Activated CD8-positive, alpha-beta memory T cell treated with anti-CD3 and anti-CD28 coated beads for 36 hours (primary cell): ENCODE data around the gene RNF175. TPM values are rescaled to one million over a fixed set of nuclear protein-coding genes. Genes with fewer than 3 reads are reported as not detected.

ENCODE experiments used
- CTCF ChIA-PET: fragments of 350-600 bp; sonication (Branson Sonifier 250); formaldehyde crosslinking; loops from one replicate; lab custom pipeline; 2021; ENCODE audit warnings: antibody characterized with exemption; lab: Charles Lee
- POLR2A ChIA-PET: fragments of 350-600 bp; sonication (Branson Sonifier 250); formaldehyde crosslinking; loops from one replicate; lab custom pipeline; 2021; ENCODE audit warnings: antibody characterized with exemption; lab: Charles Lee
- total RNA-seq, 2 experiments: library from RNA; stranded (reverse); gene quantifications; one replicate each; pipeline ENCODE4 v1.2.3, GENCODE V29; 2021

RNF175 gene
- not detected for total RNA-seq

DNA sequence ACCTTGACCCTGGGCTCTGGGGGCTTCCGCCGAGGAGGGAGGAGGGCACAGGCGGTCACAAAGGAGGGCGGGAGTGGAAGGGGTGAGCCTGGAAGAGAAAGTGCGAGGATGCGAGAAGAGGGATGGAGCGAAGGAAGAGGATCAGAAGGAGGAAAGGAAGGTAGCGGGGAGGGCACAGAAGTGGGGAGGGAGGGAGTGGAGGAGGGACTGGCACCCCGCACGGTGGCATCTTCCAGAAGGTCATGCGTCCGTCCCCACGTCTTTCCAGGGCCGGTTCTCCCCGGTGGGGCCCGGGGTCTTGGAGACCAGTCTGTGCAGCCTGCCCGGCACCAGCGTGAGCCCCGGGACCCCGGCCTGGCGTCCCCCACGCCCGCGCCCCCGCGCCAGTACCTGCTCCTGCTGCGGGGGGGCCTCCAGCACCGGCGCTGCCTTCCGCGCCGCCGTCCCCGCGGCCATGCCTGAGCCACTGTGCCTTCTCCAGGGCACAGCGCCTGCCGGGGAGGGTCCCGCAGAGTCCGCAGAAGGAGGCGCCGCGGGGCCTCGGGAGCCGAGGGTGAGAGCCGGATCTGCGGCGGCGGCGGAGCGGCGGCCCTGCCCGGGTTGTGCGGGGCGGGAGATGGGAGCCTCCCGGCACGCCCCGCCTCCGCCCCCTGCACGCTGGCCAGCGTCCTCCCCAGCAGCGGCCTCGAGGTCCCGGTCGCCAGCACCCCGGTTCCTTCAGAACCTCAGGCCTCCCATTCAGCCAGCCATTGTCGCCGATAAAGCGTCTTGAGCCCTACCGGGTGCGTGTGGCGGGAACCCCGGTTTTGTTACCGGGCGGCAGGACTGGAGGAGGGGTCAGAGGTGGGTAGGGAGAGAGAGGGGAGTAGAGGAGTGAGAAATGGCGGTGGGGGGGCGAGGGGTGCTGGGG lies at the start of gene RNF175:
Gene RNF175 (minus strand): TSS at position 618 of the 910 bp plus-strand sequence. CDS start 162 bp downstream, at position 456.
- ChIA-PET POLR2A (no interaction called here), CTCF (no interaction called here)

DNA sequence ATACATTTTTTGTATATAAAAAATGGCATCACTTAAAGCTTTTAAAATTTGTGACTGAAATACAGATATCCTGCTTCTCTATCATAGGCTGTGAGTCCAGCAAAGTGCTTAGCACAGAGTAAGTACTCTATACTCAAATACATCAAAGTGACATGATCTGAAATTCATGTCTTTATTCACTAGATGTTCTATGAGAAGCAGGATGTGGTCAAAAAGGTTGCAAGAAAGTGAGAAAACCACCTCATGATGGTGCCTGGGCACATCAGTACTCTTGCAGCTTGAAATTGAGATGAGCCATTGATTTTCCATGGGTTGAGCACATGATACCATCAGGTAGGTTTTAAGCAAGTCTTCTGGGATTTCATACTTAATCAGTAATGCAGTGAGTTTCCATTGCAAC lies 49.5 kb upstream of the RNF175 start:
- CTCF ChIA-PET = interaction anchor here (0.6 kb wide), 1 partner anchor 1634 kb away, joined by 3 read pairs; no protein-coding TSS in a partner anchor
- POLR2A ChIA-PET = no interaction called here

GRCh38 chr4:153808175-153808574 lies 48.4 kb upstream of the RNF175 start:
- POLR2A ChIA-PET = no interaction called here
- CTCF ChIA-PET = no interaction called here

DNA sequence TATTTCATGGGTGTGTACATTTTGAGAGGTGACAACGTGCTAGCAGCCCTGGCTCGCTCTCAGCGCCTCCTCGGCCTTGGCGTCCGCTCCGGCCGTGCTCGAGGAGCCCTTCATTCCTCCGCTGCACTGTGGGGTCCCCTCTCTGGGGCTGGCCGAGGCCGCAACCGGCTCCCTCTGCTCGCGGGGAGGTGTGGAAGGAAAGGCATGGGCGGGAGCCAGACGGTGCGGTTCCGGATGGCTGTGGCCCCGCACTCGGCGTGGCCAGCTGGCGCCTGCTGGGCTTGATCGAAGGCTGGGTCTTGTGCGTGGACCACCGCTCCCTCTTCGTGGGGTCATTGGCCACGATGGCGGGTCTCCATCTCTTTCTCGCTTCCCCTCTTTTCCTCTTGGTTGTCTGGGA lies 46.2 kb upstream of the RNF175 start:
- ChIA-PET CTCF (no interaction called here), POLR2A (no interaction called here)

- POLR2A ChIA-PET = no interaction called here
These were observed 44.9 kb upstream of the RNF175 start for GRCh38 chr4:153804722-153805121.

GRCh38 chr4:153799694-153800074 lies 39.9 kb upstream of the RNF175 start:
- POLR2A ChIA-PET = no interaction called here
- CTCF ChIA-PET = interaction anchor here (1.1 kb wide), 1 partner anchor 9 kb away, joined by 3 read pairs; no protein-coding TSS in a partner anchor

More at GRCh38 chr4:153804722-153805121, 44.9 kb upstream of the RNF175 start:
- CTCF ChIA-PET = no interaction called here

- ChIA-PET POLR2A (no interaction called here), CTCF (no interaction called here)
These were observed 39.3 kb upstream of the RNF175 start for GRCh38 chr4:153798901-153799693.

GRCh38 chr4:153798420-153798819 lies 38.6 kb upstream of the RNF175 start:
- CTCF ChIA-PET = no interaction called here

DNA sequence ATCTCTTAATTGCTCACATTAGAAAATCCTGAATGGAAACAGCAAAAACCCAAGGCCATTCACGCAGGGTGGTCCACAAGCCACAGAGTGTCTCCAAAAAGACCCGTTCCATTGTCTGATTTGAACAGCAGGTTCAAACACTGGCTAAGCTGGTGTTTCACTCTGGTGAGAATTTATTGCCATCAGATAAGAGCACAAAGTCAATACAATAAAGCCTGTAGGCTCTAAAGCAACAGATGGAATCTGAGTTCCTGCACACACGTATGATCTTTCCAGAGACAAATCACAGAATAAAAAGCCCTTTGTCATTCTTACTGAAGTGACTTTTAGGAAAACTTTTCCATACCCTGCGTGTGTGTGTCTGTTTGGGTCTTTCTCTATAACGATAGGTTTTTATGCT lies 34.2 kb upstream of the RNF175 start:
- CTCF ChIA-PET = no interaction called here
- POLR2A ChIA-PET = no interaction called here

More at GRCh38 chr4:153798420-153798819, 38.6 kb upstream of the RNF175 start:
- POLR2A ChIA-PET = no interaction called here

DNA sequence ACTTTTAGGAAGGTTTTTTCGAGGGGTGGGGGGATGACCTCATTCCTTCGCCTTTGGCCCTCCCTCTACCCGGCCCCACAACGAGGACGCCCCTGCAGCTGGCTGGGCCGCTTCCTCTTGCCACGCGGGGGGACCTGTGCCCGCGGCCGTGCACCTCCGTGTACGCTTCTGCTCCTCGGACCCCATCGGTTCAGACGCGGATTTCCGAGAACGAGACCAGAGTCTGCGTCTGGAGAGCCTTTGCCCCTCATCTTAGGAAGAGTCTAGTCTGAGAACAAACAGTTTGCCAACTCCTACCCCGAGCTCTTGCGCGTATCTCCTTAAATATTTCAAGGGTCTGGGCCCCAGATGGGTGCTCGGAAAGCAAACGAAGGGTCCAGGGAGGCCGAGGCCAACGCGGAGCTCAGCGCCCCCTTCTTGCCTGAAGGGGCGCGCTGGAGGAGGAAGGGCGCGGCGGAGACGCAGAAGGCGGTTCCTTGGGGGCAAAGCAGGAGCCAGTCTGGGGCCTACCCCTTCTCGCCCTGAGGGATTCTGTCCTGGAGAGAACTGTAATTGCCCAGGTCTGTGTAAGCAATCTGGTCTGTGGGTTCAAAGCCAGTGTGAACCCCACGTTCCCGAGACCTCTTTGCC lies 32.9 kb upstream of the RNF175 start:
- ChIA-PET CTCF (no interaction called here), POLR2A (no interaction called here)

- CTCF ChIA-PET = interaction anchor here (0.9 kb wide), 1 partner anchor 142 kb away, joined by 3 read pairs; no protein-coding TSS in a partner anchor
- POLR2A ChIA-PET = no interaction called here
These were observed 32.2 kb upstream of the RNF175 start for GRCh38 chr4:153791746-153792617.

DNA sequence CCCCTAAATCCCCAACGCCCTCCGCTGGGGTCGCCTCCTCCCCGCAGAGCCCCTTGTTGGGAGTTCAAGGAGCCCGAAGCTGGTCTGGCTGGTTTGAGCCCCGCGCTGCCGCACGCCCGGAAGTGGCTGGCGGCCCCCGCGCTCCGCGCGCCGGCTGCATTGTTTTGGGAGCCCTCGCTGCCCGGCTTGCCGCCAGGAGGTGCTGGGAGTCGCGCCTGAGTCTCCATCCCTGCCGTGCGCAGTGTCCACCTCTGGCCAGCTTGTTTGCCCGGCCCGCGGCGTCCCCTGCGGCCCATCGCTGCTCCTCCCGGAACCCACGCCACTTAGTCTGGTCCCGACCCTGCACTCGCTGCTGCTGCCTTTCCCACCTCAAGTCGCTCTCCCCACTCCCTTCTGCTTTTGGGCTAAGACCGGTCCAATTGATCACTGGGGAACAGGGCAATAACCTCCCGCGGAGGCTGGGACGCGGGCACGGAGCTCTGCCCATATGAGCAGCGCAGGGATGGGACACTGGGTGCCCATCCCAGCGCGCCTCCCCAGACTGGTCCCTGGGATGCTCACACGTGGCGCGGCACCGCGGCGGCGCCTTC lies 31.2 kb upstream of the RNF175 start:
- POLR2A ChIA-PET = no interaction called here
- CTCF ChIA-PET = interaction anchor here (0.9 to 1.0 kb wide), 2 partner anchors 9 to 228 kb away, joined by 3 read pairs; no protein-coding TSS in a partner anchor

DNA sequence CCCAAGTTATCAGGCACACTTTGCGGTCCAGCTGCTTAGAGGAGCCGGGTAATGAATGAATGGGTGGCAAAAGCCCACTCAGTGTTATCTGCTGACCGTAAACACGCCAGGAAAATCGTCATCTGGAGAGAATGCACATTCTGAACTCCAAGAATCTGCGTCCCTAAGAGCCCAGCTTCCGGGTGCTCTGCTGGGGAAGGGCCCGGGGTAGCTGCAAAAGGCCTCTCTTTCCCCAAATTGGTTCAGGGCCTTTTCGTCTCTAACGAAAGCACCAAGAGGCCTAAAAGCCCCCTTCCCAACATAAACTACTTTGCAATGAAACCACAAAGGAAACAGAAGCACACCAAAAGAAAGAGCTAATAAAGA lies 30.7 kb upstream of the RNF175 start:
- CTCF ChIA-PET = interaction anchor here (0.9 to 1.0 kb wide), 2 partner anchors 10 to 229 kb away, joined by 3 read pairs; no protein-coding TSS in a partner anchor
- POLR2A ChIA-PET = no interaction called here

- ChIA-PET POLR2A (no interaction called here), CTCF (no interaction called here)
These were observed 30.1 kb upstream of the RNF175 start for GRCh38 chr4:153789741-153790499.

GRCh38 chr4:153788413-153789276 lies 28.8 kb upstream of the RNF175 start, which contains the start of gene SFRP2:
Gene SFRP2, minus strand, starts transcription at chr4:153789083. Its CDS starts 248 bp downstream, at chr4:153788835.
- CTCF ChIA-PET = no interaction called here
- POLR2A ChIA-PET = no interaction called here

DNA sequence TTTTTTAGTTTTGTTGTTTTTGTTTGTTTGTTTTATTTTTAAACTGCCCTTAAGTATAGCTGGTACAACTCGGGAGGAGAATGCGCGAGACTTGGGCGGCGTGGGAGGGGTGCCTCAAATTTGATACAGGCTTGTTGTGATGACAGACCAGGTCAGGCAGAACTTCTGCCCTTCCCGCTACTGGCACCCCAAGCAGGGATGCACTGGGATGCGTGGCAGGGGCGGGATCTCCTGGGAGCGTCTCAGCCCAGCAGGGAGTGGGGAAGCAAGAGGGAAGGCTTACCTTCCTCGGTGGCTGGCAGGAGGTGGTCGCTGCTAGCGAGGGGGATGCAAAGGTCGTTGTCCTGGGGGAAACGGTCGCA lies 28.2 kb upstream of the RNF175 start:
- POLR2A ChIA-PET = no interaction called here
- CTCF ChIA-PET = no interaction called here

DNA sequence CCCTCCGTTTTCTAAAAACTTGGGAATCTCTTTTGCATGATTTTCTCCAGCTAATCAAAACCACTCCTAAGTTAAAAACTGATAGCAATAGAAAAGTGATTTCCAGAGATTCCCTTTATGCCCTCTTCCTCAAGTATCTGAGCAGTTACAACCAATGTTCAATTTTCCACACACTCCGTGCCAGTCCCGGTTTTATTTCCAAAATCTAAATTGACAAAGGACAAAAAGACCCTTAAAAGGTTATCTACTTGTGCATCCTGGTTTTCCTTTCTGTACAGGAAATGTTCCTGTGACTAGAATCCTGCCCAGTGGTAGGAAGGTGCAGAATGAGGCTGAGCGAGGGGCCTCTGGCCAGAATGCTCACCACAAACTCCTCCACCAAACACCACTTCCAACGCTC lies 27.8 kb upstream of the RNF175 start:
- ChIA-PET POLR2A (no interaction called here), CTCF (no interaction called here)
